ENCODE results near the gene NCS1.
"Not testable (repeated sequence)": the region's sequence is repeated elsewhere in the genome, so short reads cannot be mapped to it uniquely, and the experiment has no call there.

NCS1 gene

DNA sequence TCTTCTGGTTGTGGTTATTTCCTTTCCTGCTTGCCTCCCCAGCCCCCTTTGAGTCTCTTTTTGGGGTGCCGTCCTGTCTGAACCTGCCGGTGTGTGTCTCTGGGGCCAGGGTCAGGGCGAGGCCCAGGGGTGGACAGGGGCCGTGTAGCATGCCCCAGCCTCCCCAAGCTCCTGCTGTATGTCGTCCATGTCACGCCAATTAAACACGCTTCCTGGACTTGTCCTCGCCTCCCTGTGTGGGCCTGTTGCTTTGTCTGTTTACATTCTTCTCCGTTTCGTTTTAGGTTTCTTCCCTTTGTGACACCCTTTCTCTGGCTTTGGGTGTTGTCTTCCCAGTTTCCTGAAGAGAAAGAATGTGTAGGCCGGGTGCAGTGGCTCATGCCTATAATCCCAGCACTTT, 64.9 kb downstream of the NCS1 start:
- no peak for DNase-seq (ENCODE audit: low read depth in 2 of 2)

DNA sequence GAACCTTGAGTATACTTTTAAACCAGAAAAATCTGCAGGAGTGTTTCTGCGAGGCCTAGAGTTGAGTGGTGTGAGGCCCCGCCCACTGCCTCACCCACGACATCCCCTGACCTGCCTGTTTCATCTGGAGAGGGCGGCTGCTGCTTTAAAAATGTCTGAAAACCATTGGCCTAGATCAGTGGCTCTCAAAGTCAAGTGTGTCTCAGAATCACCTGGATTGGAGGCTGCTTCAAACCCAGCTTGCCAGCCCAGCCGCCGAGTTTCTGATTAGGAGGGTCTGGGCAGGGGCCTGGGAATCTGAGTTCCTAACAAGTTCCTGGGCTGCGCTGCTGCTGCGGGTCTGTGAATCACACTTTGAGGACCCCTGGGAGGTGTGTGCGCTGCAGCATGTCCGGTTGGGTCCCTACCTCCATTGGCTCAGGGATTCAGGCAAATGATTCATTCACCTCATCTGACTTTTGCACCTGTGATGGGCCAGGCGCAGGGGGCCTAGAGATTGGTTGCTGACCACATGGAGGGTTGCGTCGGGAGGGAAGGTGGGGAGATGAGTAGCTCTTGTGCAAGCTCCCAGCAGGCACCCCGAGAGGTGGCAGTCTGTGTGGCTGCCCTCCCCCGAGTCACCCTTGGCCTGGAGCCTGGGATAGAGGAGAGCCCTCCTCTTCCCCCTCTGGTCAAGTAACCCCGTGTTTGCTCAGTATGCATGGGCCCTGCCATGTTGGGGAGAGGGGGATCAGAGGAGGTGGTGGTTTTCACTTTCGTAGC, 65.7 kb downstream of the NCS1 start:
- DNase-seq (ENCODE audit: low read depth in 2 of 2) = no peak

- DNase-seq (ENCODE audit: low read depth in 2 of 2) = no peak
These were observed 67.1 kb downstream of the NCS1 start for GRCh38 chr9:130239363-130239695.

- DNase-seq (ENCODE audit: low read depth in 2 of 2) = peak in 1 of 2 donors; percentile 24
These were observed 67.6 kb downstream of the NCS1 start for GRCh38 chr9:130239741-130240241.

DNA sequence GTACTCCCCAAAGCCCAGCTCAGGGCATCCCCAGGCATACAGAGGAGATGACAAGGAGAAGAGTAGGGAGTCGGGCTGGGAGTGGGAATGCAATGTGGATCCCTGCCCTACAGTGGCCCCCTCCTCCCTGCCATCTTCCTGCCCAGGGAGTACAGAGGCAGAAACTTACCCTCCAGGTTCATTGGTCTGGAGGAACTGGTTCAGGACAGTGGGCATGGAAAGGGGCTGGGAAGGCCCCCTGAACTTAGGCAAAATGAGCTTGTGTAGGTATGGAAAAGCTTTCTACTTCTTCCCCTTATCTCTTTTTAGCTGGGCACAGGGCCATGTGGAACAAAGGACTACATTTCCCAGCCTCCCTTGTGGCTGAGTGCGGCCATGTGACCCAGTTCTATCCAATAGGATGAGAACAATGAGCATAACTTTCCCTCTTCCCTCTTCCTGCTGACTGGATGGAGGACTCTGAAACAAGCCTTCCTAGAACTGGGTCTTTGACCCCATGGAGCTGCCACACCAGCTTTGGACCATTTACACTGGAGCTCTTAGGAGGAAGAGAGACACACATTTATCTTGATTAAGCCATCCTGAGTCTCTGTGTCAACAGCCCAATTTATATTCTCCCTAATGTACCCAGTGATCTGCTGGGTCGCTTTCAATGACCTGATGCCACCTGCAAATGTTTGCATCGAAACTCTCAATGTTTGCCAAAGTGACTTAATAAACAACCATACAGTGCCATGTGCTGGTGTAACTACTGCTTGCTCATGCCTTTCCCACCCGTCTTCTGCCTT, 68.4 kb downstream of the NCS1 start:
- no peak for DNase-seq (ENCODE audit: low read depth in 2 of 2)

GRCh38 chr9:130241198-130241535, 69.0 kb downstream of the NCS1 start:
- DNase-seq (ENCODE audit: low read depth in 2 of 2) = no peak

GRCh38 chr9:130242270-130243014, 70.2 kb downstream of the NCS1 start:
- no peak for DNase-seq (ENCODE audit: low read depth in 2 of 2)

GRCh38 chr9:130243015-130243881, 71.0 kb downstream of the NCS1 start:
- peak; percentile 64 to 66 for DNase-seq (ENCODE audit: low read depth in 2 of 2)

DNA sequence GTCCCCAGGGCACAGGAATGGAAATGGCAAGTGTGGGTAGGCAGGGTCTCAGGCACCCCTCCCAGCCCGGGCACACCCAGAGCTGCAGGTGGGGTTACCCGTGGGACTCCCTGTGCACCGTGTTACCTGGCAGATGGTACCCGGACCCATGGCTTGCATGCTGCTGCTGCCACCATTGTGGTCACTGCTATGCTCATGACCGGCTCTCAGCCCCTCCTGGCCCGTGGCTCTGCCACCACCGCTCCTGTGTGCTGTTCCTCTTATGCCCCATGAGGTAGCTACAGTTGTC, 71.6 kb downstream of the NCS1 start:
- no peak for DNase-seq (ENCODE audit: low read depth in 2 of 2)

DNA sequence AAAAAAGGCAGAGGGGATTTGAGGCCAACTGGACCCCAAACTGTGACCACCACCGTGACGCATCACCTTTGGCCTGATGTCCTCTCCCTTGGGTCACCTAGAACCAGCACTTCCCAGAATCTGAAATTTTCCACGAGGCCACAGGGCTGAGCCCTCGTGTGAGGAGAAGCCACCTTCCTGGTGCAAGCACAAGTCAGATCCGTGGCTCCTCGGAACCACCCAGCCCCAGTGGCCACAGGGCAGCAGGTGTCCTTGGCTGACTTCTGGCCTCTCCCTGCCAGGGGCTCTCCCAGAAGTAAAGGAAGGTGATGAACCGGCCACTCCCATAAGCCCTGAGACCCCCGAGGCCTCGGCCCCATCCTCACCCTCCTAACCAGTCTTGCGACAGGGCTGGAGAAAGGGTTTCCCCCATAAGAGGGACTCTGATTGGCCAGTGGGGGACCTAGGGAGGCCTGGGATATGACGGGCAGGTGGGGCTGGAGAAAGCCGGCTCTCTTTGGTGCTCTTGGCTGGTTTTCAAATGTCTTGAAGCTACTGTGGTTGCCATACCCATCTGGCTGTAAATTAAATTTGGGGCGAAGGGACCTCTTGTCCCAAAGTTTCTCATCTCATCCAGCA, 72.5 kb downstream of the NCS1 start:
- DNase-seq (ENCODE audit: low read depth in 2 of 2) = no peak

DNA sequence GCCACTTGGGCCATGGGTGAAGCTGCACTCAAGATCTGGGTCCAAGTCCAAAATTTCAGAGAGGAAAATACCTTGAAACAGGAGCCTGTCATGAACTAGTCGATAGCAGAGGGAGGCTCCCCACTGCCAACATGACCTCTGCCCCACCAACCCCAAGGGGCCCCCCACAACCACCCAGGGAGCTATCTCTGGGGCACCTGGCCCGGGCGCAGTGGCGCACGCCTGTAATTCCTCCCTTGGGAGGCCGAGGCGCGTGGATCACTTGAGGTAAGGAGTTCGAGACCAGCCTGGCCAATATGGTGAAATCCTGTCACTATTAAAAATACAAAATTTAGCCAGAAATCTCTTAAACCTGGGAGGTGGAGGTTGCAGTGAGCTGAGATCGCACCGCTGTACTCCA, 73.3 kb downstream of the NCS1 start:
- DNase-seq (ENCODE audit: low read depth in 2 of 2) = no peak

GRCh38 chr9:130246126-130246525, 73.9 kb downstream of the NCS1 start:
- DNase-seq (ENCODE audit: low read depth in 2 of 2) = no peak

DNA sequence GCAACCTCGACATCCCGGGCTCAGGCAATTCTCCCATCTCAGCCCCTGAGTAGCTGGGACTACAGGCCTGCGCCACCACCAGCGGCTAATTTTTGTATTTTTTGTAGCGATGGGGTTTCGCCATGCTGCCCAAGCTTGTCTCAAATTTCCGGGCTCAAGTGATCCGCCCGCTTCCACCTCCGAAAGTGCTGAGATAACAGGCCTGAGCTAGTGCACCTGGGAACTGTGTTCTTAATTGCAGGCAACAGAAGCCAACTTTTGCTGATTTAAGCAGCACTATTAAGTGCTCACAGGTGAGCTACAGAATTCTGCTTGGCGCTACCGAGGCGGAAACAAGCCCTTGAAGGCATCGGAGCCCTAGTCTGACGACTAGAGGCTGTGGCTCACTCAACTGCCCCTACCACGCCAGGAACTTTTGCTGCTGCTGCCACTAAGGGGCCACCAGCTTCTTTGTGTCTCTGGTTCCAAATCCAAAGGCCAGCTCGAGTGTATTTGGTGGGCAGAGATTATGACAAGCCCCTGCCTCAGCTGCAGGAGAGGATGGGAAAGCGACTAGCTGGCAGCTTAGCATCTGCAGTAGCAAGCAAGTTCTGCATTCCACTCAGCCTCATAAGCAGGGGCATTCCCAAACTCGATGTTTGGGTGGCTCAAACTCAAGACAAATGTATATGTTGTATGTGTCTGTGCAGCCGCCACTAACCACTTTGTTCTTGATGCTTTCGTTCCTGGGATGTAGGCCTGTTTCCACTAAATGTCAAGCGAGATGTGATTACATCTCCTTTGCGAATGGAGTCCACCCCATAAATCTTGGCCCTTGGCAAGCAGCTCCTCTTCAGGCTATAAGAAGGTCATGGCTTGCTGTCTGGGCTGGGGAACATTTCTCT, 82.8 kb downstream of the NCS1 start:
- no peak for DNase-seq (ENCODE audit: low read depth in 2 of 2)

GRCh38 chr9:130255631-130256134, 83.5 kb downstream of the NCS1 start:
- DNase-seq (ENCODE audit: low read depth in 2 of 2) = no peak

DNA sequence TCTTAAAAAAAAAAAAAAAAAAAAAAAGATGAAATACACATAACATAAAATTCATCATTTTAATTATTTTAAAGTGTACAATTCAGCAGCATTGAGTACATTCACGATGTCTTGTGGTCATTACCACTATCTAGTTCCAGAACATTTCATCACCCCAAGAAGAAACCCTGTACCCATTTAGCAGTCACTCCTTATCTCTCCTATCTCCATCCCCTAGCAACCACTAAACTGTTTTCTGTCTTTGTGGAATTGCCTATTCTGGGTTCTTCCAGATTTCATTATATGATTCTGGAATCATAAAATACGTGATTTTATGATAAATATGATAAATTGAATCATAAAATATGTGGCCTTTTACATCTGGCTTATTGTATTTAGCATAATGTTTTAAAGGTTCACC, 84.4 kb downstream of the NCS1 start:
- no peak for DNase-seq (ENCODE audit: low read depth in 2 of 2)

DNA sequence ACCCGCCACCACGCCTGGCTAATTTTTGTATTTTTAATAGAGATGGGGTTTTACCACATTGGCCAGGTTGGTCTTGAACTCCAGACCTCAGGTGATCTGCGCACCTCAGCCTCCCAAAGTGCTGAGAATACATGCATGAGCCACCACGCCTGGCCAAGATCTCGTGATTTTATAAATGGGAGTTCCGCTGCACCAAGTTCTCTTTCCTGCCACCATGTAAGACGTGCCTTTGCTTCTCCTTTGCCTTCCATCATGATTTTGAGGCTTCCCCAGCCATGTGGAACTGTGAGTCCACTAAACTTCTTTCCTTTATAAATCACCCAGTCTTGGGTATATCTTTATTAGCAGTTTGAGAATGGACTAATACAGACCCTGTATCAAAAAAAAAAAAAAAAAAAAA, 85.9 kb downstream of the NCS1 start:
- DNase-seq (ENCODE audit: low read depth in 2 of 2) = not testable (repeated sequence)

DNA sequence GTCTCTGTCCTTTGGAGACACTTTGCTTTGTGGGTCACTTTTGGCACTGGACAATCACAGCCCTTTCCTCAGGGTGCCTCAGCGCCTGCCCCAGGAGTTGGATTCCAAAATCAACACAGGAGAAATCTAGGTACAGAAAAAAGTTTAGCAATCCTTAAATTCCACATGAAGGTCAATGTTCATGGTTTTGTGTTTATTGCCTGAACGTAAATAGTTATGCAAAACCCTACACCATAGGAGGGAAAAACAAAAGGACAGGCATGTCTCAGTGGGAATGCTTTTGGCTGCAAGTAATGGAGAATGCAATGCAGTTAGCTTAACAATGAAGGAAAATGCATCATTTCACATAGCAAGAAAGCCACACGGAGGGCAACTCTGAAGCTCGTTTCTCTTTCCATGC, 86.8 kb downstream of the NCS1 start:
- no peak for DNase-seq (ENCODE audit: low read depth in 2 of 2)

DNA sequence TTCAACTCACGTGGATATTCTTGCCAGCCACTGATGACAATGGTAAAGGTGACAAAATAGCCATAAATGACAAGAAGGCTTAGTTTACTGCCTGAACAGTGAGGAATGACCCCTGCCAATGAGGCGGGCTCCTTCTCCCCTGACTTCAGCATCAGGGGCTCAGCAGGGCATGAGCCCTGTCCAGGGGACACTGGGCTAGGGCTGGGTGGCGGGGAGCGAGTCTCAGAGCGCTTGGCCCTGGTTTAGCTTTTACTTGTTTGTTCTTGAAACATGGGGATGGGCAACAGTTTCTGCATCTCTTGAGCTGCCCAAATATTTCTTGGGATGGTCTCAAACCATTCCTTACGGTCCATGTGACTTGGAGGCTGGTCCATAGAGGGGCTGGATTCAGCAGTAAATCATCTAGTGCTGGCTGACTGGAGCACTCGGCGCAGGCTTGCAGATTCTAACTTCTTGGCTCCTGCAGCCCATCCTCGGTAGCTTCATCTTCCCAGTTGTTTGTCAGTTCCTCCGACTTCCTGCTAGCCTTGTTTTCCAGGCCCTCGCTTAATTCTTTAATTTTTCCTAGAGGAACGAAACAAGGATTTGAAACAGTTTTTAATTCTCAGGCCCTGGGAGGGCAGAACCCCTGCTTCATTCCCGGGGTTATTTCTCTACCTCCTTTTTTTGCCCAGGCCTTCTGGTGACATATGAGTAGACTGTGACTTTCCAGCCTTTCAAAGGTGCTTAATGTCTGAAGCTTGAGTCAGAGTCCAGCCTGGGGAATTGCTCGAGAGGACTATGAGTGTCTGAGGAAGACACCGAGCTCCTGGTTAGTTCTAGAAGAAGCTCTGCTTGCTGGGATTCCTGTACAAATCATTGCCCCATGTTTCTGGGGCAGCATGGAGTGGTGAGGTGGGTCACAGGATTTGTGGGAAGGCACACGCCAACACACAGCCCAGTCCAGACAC, 88.9 kb downstream of the NCS1 start:
- DNase-seq (ENCODE audit: low read depth in 2 of 2) = no peak
